ENCODE results near the gene VAT1. TPM values are rescaled to one million over a fixed set of nuclear protein-coding genes. Genes with fewer than 3 reads are reported as not detected.
A peak's percentile ranks its signal among the peaks of the same experiment; 100 is the strongest.

The VAT1 gene
- total and polyA plus RNA-seq, 2 of the 13 experiments (the other 11 are each of a cell fraction or from before 2014, with no cell fraction given), result 143 to 205 TPM

DNA sequence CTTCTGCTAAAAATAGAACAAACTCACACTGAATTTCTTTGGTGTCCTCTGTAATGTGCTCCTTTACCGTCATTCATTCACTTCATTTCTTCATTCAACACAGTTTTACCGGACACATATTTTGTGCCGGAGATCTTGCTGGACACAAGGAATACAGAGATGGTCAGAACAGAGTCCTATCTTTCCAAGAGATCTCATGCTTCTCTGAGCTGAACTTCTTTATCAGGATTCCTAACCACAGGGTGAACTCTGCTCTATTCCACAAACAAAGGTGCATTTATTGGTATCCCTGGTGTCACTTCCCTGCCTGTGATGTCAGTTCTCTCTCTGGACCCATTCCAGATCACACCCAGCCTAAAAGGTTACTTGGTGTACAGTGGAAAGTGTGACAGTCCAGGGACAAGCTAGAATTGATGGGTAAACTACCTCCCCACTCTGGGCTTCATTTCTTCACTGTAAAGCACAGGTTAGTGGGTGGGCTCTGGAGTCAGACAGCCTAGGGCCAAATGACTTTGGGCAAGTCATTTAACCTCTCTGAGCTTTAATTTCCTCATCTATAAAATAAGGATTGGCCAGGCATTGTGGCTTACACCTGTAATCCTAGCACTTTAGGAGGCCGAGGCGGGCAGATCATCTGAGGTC, 11.4 kb downstream of the VAT1 start (continued):
- TF ChIP-seq NFKB2 (CRISPR knock-in tag; IDR thresholded peaks at IDR 0.05; ENCODE audit: borderline replicate concordance) (no peak), GTF3A (CRISPR knock-in tag; conservative IDR thresholded peaks at IDR 0.05) (no peak), KLF9 (CRISPR knock-in tag; IDR thresholded peaks at IDR 0.05; ENCODE audit: low read depth) (no peak), NPAS2 (CRISPR knock-in tag; IDR thresholded peaks at IDR 0.05; ENCODE audit: borderline replicate concordance) (no peak), PHB2 (IDR thresholded peaks at IDR 0.05; ENCODE audit: partially characterized antibody) (no peak), ZNF430 (CRISPR knock-in tag; IDR thresholded peaks at IDR 0.05) (no peak), PHF21A (CRISPR knock-in tag; IDR thresholded peaks at IDR 0.05) (peak; percentile 93), ZFP41 (CRISPR knock-in tag; IDR thresholded peaks at IDR 0.05; ENCODE audit: borderline replicate concordance) (no peak), RAD51 (IDR thresholded peaks at IDR 0.05; ENCODE audit: borderline replicate concordance) (no peak), NBN (conservative IDR thresholded peaks at IDR 0.05) (no peak), NR2C2 (CRISPR knock-in tag; IDR thresholded peaks at IDR 0.05; ENCODE audit: borderline replicate concordance) (no peak; the same call in 1 of the 2 replicates), SYNCRIP (IDR thresholded peaks at IDR 0.05; ENCODE audit: insufficient read depth, low read depth, low read length) (no peak), PAX8 (CRISPR knock-in tag; IDR thresholded peaks at IDR 0.05; ENCODE audit: borderline replicate concordance) (no peak), ZFX (CRISPR knock-in tag; IDR thresholded peaks at IDR 0.05; ENCODE audit: low read depth) (no peak), ZNF549 (CRISPR knock-in tag; IDR thresholded peaks at IDR 0.05) (no peak), ZNF782 (CRISPR knock-in tag; IDR thresholded peaks at IDR 0.05; ENCODE audit: borderline replicate concordance) (no peak)
- TF ChIP-seq, protein P1, sequence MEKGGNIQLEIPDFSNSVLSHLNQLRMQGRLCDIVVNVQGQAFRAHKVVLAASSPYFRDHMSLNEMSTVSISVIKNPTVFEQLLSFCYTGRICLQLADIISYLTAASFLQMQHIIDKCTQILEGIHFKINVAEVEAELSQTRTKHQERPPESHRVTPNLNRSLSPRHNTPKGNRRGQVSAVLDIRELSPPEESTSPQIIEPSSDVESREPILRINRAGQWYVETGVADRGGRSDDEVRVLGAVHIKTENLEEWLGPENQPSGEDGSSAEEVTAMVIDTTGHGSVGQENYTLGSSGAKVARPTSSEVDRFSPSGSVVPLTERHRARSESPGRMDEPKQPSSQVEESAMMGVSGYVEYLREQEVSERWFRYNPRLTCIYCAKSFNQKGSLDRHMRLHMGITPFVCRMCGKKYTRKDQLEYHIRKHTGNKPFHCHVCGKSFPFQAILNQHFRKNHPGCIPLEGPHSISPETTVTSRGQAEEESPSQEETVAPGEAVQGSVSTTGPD (CRISPR knock-in tag; IDR thresholded peaks at IDR 0.05), result no peak
- TF ChIP-seq, protein P2, sequence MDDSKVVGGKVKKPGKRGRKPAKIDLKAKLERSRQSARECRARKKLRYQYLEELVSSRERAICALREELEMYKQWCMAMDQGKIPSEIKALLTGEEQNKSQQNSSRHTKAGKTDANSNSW (CRISPR knock-in tag; IDR thresholded peaks at IDR 0.05; ENCODE audit: borderline replicate concordance), result no peak
- TF ChIP-seq, protein P3, sequence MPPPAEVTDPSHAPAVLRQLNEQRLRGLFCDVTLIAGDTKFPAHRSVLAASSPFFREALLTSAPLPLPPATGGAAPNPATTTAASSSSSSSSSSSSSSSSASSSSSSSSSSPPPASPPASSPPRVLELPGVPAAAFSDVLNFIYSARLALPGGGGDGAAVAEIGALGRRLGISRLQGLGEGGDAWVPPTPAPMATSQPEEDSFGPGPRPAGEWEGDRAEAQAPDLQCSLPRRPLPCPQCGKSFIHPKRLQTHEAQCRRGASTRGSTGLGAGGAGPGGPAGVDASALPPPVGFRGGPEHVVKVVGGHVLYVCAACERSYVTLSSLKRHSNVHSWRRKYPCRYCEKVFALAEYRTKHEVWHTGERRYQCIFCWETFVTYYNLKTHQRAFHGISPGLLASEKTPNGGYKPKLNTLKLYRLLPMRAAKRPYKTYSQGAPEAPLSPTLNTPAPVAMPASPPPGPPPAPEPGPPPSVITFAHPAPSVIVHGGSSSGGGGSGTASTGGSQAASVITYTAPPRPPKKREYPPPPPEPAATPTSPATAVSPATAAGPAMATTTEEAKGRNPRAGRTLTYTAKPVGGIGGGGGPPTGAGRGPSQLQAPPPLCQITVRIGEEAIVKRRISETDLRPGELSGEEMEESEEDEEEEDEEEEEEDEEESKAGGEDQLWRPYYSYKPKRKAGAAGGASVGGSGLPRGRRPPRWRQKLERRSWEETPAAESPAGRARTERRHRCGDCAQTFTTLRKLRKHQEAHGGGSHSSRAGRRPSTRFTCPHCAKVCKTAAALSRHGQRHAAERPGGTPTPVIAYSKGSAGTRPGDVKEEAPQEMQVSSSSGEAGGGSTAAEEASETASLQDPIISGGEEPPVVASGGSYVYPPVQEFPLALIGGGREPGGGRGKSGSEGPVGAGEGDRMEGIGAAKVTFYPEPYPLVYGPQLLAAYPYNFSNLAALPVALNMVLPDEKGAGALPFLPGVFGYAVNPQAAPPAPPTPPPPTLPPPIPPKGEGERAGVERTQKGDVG (CRISPR knock-in tag; IDR thresholded peaks at IDR 0.05; ENCODE audit: borderline replicate concordance), result no peak
- TF ChIP-seq, protein P4, sequence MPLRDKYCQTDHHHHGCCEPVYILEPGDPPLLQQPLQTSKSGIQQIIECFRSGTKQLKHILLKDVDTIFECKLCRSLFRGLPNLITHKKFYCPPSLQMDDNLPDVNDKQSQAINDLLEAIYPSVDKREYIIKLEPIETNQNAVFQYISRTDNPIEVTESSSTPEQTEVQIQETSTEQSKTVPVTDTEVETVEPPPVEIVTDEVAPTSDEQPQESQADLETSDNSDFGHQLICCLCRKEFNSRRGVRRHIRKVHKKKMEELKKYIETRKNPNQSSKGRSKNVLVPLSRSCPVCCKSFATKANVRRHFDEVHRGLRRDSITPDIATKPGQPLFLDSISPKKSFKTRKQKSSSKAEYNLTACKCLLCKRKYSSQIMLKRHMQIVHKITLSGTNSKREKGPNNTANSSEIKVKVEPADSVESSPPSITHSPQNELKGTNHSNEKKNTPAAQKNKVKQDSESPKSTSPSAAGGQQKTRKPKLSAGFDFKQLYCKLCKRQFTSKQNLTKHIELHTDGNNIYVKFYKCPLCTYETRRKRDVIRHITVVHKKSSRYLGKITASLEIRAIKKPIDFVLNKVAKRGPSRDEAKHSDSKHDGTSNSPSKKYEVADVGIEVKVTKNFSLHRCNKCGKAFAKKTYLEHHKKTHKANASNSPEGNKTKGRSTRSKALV (CRISPR knock-in tag; IDR thresholded peaks at IDR 0.05), result no peak
- TF ChIP-seq, protein P5, sequence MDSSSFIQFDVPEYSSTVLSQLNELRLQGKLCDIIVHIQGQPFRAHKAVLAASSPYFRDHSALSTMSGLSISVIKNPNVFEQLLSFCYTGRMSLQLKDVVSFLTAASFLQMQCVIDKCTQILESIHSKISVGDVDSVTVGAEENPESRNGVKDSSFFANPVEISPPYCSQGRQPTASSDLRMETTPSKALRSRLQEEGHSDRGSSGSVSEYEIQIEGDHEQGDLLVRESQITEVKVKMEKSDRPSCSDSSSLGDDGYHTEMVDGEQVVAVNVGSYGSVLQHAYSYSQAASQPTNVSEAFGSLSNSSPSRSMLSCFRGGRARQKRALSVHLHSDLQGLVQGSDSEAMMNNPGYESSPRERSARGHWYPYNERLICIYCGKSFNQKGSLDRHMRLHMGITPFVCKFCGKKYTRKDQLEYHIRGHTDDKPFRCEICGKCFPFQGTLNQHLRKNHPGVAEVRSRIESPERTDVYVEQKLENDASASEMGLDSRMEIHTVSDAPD (CRISPR knock-in tag; IDR thresholded peaks at IDR 0.05), result 0 out of 2 replicates have a peak, but pooled peaks have one; percentile 55
